Motor neuron (in vitro differentiated cells): ENCODE results near the gene SYTL3. TPM values are rescaled to one million over a fixed set of nuclear protein-coding genes. Genes with fewer than 3 reads are reported as not detected.
"Not testable (repeated sequence)": the region's sequence is repeated elsewhere in the genome, so short reads cannot be mapped to it uniquely, and the experiment has no call there.

ENCODE experiments used
- ATAC-seq, 8 experiments: fragments of 200-7000 bp; cut with Tn5 transposase; replicated peaks in 6 of 8; 2 replicates each; pipeline ENCODE4 v1.8.0; 2021; ENCODE audit warnings: mild to moderate bottlenecking in 8 of 8, moderate library complexity in 8 of 8
- H3K27ac ChIP-seq, 2 donors: fragments of 250-450 bp; sonication (Bioruptor Pico); 2 replicates each; pipeline ENCODE4 v1.9.0; 2021; ENCODE audit warnings: antibody characterized with exemption in 2 of 2, mild to moderate bottlenecking in 2 of 2, moderate library complexity in 1 of 2
- H3K4me1 ChIP-seq, 2 donors: fragments of 250-450 bp; sonication (Bioruptor Pico); replicated peaks in 1 of 2; 2 replicates each; pipeline ENCODE4 v1.6.1; 2021; ENCODE audit warnings: antibody characterized with exemption in 2 of 2, mild to moderate bottlenecking in 2 of 2, moderate library complexity in 1 of 2
- H3K4me3 ChIP-seq, 5 donors: fragments of 250-450 bp; sonication (Bioruptor Pico); 2 replicates each; pipeline ENCODE4 v1.9.0; 2021; ENCODE audit warnings: antibody characterized with exemption in 5 of 5, mild to moderate bottlenecking in 5 of 5, moderate library complexity in 4 of 5
- WGBS, 10 experiments: fragments of 450-650 bp; shearing (Covaris generic); methylation state at CpG; one replicate each; pipeline ENCODE4 v1.0.0; 2022; 5-methylcytosine and 5-hydroxymethylcytosine counted together
- in situ Hi-C, 9 experiments: fragments of 400-800 bp; cut with MboI; loops; one replicate each; pipeline ENCODE4 v1.15.0; 2021; ENCODE audit warnings: low sequenced_read_pairs in 9 of 9, low pct_unique_long_range_greater_than_20kb in 2 of 9; ENCODE audit not compliant: unreplicated experiment in 9 of 9
- total RNA-seq, 8 experiments: library from RNA; unstranded; fragments of 300-600 nt; gene quantifications; 2 replicates each; pipeline versions ENCODE4 v1.2.3 to v1.2.4, GENCODE V29; 2022

SYTL3 gene
- total RNA-seq, 8 experiments from 2014 or later: 0.52 to 15.5 (median 1.3) TPM

DNA sequence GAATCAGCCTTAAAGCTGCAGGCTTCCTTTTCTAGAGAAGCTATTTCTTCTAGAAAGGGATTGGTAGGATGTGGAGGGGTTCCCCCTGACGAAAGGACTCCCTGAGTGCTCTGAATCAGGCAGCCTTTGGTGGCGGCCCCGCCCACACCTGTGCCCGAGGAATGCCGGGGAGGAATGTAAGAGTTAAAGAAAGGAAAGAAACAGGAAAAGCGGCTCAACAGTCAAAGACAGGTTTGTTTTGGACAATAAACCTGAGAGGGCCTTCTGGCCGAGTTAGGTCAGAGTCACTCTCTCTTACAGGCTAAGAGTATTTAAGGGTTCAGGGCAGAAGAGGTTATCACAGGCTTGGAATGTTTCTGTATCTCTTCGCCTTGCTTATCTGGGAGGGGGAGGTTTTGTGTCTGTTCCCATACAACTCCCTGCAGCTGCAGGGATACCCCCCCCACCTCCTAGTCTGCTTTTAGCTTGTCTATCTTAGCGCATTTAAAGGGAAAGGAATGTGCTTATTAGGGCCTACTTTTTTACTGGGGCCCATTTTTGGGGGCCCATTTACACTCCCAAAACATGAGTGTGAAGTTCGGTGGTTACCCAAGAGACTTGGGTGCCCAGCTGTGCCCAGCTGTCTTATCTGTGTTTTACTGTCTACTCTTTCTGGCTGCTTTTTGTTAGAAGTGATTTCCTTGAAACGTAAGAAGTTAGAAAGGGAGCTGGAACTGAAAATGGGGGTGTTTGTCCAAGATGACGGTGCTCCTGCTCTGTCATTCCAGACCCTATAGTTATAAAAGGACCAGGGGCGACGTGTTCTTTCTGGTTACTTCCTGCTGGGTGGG, 38.1 kb upstream of the SYTL3 start:
- Histone ChIP-seq H3K4me3 (no peak overlapping the region), H3K4me1 (no peaks in the 10 kb centered on the region), H3K27ac (no peak overlapping the region)
- 75 to 94% (median 89%) methylated on average over 4 to 10 of the region's 14 CpGs; no CpG with 5 or more reads in 1 of the 10 experiments for WGBS, 10 experiments
- in situ Hi-C loops: no loop called here
- no peak for ATAC-seq

- ATAC-seq, in situ Hi-C loops, H3K4me1 ChIP-seq, H3K27ac ChIP-seq, H3K4me3 ChIP-seq: not testable (repeated sequence)
- 93 to 100% (median 100%) methylated on average over 1 to 2 of the region's 3 CpGs; no CpG with 5 or more reads in 5 of the 10 experiments for WGBS, 10 experiments
These were observed 35.2 kb upstream of the SYTL3 start for GRCh38 chr6:158614606-158615005.

GRCh38 chr6:158618289-158618688, 31.6 kb upstream of the SYTL3 start:
- H3K27ac ChIP-seq, in situ Hi-C loops, H3K4me3 ChIP-seq, ATAC-seq, H3K4me1 ChIP-seq: not testable (repeated sequence)
- WGBS, 10 experiments: 80 to 100% (median 83%) methylated on average over 1 to 2 of the region's 3 CpGs; no CpG with 5 or more reads in 5 of the 10 experiments

DNA sequence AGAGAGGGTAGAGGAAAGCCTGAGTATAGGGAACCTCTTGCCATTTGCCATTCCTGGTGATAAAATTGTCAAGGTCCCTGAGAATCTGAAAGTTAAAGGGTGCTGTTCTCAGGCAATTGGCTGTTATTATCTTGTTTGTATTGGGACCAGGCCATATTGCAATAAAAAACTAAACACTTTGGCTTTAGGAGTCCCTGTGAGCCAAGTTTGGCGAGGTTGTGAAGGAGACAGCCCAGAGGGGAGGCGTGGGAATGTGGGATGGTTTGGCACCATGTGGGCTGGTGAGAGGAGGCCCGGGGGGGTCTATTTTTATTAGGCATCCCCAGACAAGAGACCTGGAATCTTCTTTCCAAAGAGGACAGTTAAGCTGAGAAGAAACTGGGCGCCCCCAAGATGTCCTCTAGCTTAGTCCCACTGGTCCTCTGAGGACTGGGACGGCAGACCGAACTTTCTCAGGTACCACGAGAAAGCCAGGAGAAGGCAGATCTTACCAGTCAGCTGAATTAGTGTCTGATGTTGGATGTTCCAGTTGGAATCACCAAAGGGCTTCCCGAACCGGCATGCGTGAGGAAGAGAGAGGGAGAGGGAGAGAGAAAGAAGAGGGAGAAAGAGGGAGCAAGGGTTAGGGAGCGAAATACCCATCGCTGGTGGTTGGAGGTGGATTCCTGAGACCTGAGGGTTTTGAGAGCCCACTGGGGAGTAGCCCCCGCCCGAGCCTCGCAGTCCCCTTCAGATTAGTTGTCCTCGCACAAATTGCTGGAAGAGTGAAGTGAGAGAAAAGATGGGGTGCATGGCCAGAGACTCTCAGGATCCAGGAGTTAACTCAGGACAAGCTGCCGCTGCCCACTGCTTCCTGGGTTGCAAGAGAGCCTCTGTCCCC, 29.7 kb upstream of the SYTL3 start:
- Histone ChIP-seq H3K27ac (no peak overlapping the region), H3K4me3 (no peak overlapping the region), H3K4me1 (no peaks in the 10 kb centered on the region)
- in situ Hi-C loops: no loop called here
- 85 to 100% (median 94%) methylated on average over 1 to 10 of the region's 17 CpGs; no CpG with 5 or more reads in 1 of the 10 experiments for WGBS, 10 experiments
- no peak for ATAC-seq

DNA sequence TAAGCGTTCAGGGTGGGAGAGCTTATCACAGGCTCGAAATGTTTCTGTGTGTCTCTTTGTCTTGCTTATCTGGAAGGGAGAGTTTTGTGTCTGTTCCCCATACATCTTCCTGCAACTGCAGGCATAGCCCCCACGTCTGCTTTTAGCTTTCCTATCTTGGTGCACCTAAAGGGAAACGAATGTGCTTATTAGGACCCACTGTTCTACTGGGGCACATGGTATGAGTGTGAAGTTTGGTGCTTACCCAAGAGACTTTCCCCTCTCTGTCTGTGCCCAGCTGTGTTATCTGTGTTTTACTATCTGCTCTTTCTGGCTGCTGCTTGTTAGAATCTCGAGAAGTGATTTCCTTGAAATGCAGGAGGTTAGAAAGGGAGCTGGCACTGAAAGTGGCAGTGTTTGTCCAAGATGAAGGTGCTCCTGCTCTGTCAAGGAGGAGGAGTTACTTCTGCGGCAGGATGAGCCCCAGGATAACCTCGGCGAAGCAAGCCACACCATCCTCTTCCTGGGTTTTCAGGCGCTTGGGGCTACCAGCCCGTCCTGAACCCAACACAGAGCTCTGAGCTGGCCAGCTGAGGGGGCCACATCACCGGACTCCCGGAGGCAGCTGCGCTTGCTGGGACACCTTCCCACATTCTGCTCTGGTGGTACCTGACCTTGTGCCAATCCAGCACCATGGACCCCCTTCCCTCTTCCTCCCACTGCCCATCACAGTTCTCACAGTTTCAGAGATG, 28.7 kb upstream of the SYTL3 start:
- no peak for ATAC-seq
- 80 to 100% (median 98%) methylated on average over 1 to 8 of the region's 13 CpGs; no CpG with 5 or more reads in 2 of the 10 experiments for WGBS, 10 experiments
- Histone ChIP-seq H3K4me3 (no peak overlapping the region), H3K27ac (no peak overlapping the region), H3K4me1 (no peaks in the 10 kb centered on the region)
- in situ Hi-C loops: no loop called here

DNA sequence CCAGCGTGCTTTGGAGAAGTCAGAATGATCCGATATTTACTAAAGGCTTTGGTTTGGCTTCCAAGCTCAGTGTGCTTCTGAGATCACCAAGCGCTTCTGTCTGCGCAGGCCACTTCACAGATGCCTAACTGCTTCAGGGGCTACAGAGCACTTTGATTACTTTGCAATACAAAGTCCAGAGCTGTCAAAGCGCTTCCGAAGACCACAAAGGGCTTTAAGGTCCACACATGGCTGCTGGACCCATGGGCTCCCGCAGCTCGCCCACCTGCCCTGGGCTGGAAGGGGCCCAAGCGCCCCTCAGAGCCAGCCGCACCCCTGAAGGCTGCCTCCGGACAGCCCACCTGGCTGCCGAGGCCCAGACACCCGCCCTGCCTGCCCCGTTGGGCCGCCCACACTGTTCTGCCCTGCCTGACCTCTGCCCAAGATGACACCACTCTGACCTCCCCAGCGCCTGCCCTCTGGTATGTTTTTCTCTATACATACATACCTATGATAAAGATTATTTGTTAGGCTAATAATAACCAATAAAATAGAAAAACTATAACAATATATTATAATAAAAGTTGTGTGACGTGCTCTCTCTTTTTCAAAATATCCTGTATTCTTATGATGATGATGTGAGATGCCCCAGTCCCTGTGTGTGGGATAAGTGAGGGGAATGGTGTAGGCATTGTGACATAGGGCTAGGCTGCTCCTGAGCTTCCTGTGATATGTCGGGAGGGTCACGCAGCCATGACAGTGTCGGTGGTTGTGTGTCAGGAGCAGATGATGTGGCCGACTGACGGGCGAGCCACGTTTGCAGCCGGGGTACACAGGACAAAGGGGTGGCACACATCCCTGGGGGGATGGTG, 27.9 kb upstream of the SYTL3 start:
- no peak overlapping the region for H3K4me3 ChIP-seq
- ATAC-seq: no peak
- no peaks in the 10 kb centered on the region for H3K4me1 ChIP-seq
- WGBS, 10 experiments: 60 to 100% (median 95%) methylated on average over 1 to 18 of the region's 25 CpGs
- in situ Hi-C loops: no loop called here
- H3K27ac ChIP-seq: no peak overlapping the region

GRCh38 chr6:158622545-158623190, 27.2 kb upstream of the SYTL3 start:
- 50 to 96% (median 80%) methylated on average over 2 to 8 of the region's 10 CpGs; no CpG with 5 or more reads in 1 of the 10 experiments for WGBS, 10 experiments
- ATAC-seq: no peak
- in situ Hi-C loops: no loop called here
- no peak overlapping the region for H3K27ac ChIP-seq
- no peaks in the 10 kb centered on the region for H3K4me1 ChIP-seq
- no peak overlapping the region for H3K4me3 ChIP-seq

DNA sequence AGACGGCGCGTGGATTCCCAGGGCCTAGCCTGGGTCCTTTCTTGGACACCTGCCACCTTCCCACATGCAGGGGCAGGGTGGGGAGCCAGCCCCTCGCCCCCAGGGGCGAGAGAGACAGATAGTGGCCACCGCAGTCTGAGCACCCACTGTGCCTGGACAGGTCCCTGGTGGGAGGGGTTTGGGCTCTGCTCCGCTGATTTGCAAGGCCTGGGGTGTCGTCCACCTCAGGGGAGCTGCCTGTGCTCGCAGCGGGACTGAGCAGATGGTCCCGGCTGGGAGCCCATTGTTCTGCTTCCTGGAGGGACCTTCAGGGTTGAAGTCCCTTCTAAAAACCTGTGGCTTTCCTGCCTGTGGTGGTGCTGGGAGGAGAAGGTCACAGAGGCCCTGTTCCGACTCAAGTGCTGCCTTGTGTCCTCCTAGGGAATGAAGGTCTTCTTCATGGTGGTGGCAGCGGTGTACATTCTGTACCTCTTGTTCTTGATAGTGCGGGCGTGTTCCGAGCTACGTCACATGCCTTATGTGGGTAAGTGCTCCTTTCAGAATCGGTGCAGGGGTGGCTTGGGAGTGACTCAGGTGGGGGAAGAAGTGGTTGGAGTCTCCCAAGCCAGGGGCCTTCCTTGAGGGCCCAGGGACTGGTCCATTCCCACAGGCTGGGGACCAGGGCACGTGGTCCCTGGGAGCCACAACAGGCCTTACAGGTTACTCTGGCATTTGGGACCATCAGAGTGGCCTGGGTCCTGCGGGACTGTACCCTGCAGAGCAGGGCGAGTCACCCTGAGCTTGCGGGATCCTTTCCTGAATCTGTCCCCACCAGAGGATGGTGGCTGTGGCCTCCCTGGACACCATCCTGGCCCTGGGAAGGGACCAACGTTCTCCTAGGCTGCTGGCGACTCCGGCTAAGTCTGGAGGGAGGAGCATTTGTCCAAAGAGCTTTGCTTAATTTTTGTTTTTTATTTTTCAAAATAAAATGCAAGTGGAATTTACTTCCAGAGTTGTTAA, 24.9 kb upstream of the SYTL3 start:
- 80 to 100% (median 95%) methylated on average over 2 to 8 of the region's 25 CpGs; no CpG with 5 or more reads in 3 of the 10 experiments for WGBS, 10 experiments
- H3K4me1 ChIP-seq: no peaks in the 10 kb centered on the region
- in situ Hi-C loops: no loop called here
- H3K4me3 ChIP-seq: no peak overlapping the region
- H3K27ac ChIP-seq: no peak overlapping the region
- no peak for ATAC-seq

DNA sequence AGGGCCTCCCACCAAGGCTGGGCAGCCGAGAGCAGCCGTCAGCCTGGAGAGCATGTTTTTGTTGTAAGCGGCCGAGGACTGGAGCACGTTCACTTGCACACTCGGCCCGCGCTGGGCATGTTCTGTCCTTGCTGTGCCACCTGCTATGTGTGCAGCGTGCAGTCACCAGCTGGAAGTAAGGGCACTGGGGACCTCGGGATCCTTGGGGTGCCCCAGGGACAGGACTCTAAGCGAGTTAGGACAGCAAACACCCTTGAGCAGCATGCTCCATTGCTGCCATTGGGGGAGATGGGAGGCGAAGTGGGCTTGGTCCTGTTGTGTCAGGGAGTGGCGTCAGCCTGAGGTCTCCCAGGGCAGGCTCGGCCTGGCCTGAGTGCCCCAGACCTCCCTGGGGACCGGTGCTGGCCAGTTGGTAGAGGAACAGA, 24.0 kb upstream of the SYTL3 start:
- ATAC-seq: no peak
- Histone ChIP-seq H3K4me3 (no peak overlapping the region), H3K4me1 (no peaks in the 10 kb centered on the region), H3K27ac (no peak overlapping the region)
- in situ Hi-C loops: no loop called here
- whole genome bisulfite sequencing, 10 experiments: 67 to 100% (median 96%) methylated on average over 1 to 12 of the region's 15 CpGs; no CpG with 5 or more reads in 2 of the 10 experiments

DNA sequence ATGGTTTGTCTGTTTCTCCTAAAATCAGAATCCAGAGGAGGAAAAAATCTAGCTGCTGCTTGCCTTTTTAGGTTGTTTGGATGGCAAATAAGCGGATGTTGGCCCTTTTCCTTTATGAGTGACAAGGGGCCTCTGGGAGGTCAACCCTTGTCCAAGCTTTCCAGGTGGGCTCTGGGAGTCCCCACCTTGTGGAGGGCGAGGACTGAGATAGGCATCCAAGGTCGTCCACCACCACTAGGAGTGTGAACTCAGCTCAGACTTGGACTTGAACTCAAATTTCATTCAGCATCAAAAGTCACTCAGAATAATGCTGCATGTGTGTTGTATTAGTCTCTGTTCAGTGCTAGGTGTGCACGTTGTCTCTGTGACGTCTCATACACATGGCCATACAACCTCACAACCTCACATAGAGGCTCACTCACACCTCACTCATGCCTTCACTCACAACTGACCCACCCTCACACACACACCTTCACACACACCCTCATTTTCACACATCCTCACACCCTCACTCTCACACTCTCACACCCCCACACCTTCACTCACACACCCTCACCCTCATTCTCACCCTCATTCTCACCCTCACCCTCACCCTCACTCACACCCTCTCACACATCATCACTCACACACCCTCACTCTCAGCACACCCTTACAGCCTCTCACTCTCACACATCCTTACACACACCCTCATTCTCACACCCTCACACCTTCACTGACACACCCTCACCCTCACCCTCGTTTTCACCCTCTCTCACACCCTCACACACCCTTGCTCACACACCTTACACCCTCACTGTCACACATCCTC, 23.3 kb upstream of the SYTL3 start:
- 79 to 100% (median 93%) methylated on average over 1 to 5 of the region's 6 CpGs; no CpG with 5 or more reads in 1 of the 10 experiments for WGBS, 10 experiments

More for the DNA sequence above, 23.3 kb upstream of the SYTL3 start:
- in situ Hi-C loops: no loop called here
- Histone ChIP-seq H3K4me1 (no peaks in the 10 kb centered on the region), H3K27ac (no peak overlapping the region), H3K4me3 (no peak overlapping the region)
- no peak for ATAC-seq
